HAP-1 (cell line): ENCODE measurements around the gene PES1.
"Not testable (repeated sequence)": the region's sequence is repeated elsewhere in the genome, so short reads cannot be mapped to it uniquely, and the experiment has no call there.

Source experiments
- DNase-seq, 2 experiments: peaks; one replicate each; pipeline ENCODE4 v3.0.0-alpha.2; 2016 to 2020; ENCODE audit warnings: low spot score in 2 of 2
- H3K27me3 ChIP-seq: fragments of 250-450 bp; sonication (Bioruptor Pico); 2 replicates; pipeline ENCODE4 v1.5.1; 2020; ENCODE audit warnings: low read depth, mild to moderate bottlenecking, moderate library complexity
- H3K36me3 ChIP-seq: fragments of 250-450 bp; sonication (Bioruptor Pico); replicated peaks from 2 replicates; pipeline ENCODE4 v1.5.1; 2020; ENCODE audit warnings: mild to moderate bottlenecking
- H3K4me1 ChIP-seq: fragments of 250-450 bp; sonication (Bioruptor Pico); 2 replicates; pipeline ENCODE4 v1.5.1; 2020; ENCODE audit warnings: mild to moderate bottlenecking
- H3K4me3 ChIP-seq: fragments of 250-450 bp; sonication (Bioruptor Pico); 2 replicates; pipeline ENCODE4 v1.5.1; 2020; ENCODE audit warnings: mild to moderate bottlenecking, moderate library complexity
- H3K9me3 ChIP-seq: fragments of 250-450 bp; sonication (Bioruptor Pico); 2 replicates; pipeline ENCODE4 v1.5.1; 2020; ENCODE audit warnings: mild to moderate bottlenecking, moderate library complexity
- in situ Hi-C: fragments of 300-500 bp; cut with MboI; formaldehyde crosslinking; loops from 3 replicates; pipeline ENCODE4 v1.14.3; 2020; ENCODE audit warnings: low sequenced_read_pairs, inconsistent platforms, mixed read lengths

Gene PES1

GRCh38 chr22:30542811-30543188 lies 48.9 kb downstream of the PES1 start:
- no peaks in the 10 kb centered on the region for H3K36me3 ChIP-seq
- DNase-seq = no peak
- H3K4me1 ChIP-seq = no peaks in the 10 kb centered on the region
- no peaks in the 10 kb centered on the region for H3K9me3 ChIP-seq
- peaks cover 4% of the 10 kb centered on the region; the same call in 1 of the 2 replicates for H3K27me3 ChIP-seq
- in situ Hi-C loops = no loop called here
- no peak overlapping the region for H3K4me3 ChIP-seq

GRCh38 chr22:30541961-30542810 lies 49.5 kb downstream of the PES1 start:
- DNase-seq = no peak
- in situ Hi-C loops = no loop called here
- H3K4me3 ChIP-seq = no peak overlapping the region
- H3K36me3 ChIP-seq = no peaks in the 10 kb centered on the region
- H3K9me3 ChIP-seq = no peaks in the 10 kb centered on the region
- peaks cover 4% of the 10 kb centered on the region; the same call in 1 of the 2 replicates for H3K27me3 ChIP-seq
- H3K4me1 ChIP-seq = no peaks in the 10 kb centered on the region

- DNase-seq, H3K4me1 ChIP-seq, H3K9me3 ChIP-seq, H3K36me3 ChIP-seq, H3K4me3 ChIP-seq, H3K27me3 ChIP-seq, in situ Hi-C loops: not testable (repeated sequence)
These were observed 50.2 kb downstream of the PES1 start for GRCh38 chr22:30541511-30541910.

DNA sequence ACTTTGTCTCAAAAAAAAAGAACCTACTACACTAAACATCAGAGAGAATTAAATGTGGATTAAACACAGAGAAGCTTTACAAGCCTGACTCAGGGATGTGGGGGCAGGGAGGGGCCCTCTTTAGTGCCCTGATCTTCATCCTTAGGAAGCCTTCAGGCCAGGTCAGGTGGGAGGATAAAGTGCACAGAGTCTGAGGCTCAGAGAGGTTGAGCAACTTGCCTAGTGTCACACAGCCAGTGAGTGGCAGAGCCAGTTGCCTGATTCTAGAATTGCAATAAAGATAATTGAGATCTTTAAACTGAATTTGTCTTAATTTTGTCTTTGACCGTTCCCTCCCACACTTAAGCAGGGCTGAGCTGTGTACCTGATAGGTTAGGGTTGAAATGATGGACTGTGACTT lies 52.3 kb downstream of the PES1 start:
- Histone ChIP-seq H3K27me3 (peaks cover 4% of the 10 kb centered on the region; the same call in 1 of the 2 replicates), H3K4me3 (no peak overlapping the region), H3K36me3 (no peaks in the 10 kb centered on the region), H3K9me3 (no peaks in the 10 kb centered on the region), H3K4me1 (no peaks in the 10 kb centered on the region)
- DNase-seq = no peak
- in situ Hi-C loops = no loop called here

GRCh38 chr22:30538280-30538679 lies 53.4 kb downstream of the PES1 start:
- no peak overlapping the region for H3K4me3 ChIP-seq
- H3K9me3 ChIP-seq = no peaks in the 10 kb centered on the region
- in situ Hi-C loops = no loop called here
- DNase-seq = no peak
- H3K36me3 ChIP-seq = no peaks in the 10 kb centered on the region
- H3K4me1 ChIP-seq = no peaks in the 10 kb centered on the region
- no peaks in the 10 kb centered on the region for H3K27me3 ChIP-seq

- Histone ChIP-seq H3K4me1 (no peaks in the 10 kb centered on the region), H3K9me3 (no peaks in the 10 kb centered on the region), H3K27me3 (no peaks in the 10 kb centered on the region), H3K36me3 (no peaks in the 10 kb centered on the region), H3K4me3 (no peak overlapping the region)
- no peak for DNase-seq
- in situ Hi-C loops = no loop called here
These were observed 54.5 kb downstream of the PES1 start for GRCh38 chr22:30537083-30537731.

GRCh38 chr22:30535182-30535581 lies 56.5 kb downstream of the PES1 start:
- H3K36me3 ChIP-seq = no peaks in the 10 kb centered on the region
- no peak for DNase-seq
- no peaks in the 10 kb centered on the region for H3K4me1 ChIP-seq
- H3K9me3 ChIP-seq = no peaks in the 10 kb centered on the region
- H3K4me3 ChIP-seq = no peak overlapping the region
- in situ Hi-C loops = no loop called here
- no peaks in the 10 kb centered on the region for H3K27me3 ChIP-seq

- DNase-seq = no peak
- Histone ChIP-seq H3K4me3 (no peak overlapping the region), H3K9me3 (no peaks in the 10 kb centered on the region), H3K36me3 (no peaks in the 10 kb centered on the region), H3K27me3 (no peaks in the 10 kb centered on the region; the same call in 1 of the 2 replicates), H3K4me1 (no peaks in the 10 kb centered on the region)
- in situ Hi-C loops = no loop called here
These were observed 59.8 kb downstream of the PES1 start for GRCh38 chr22:30531651-30532608.

DNA sequence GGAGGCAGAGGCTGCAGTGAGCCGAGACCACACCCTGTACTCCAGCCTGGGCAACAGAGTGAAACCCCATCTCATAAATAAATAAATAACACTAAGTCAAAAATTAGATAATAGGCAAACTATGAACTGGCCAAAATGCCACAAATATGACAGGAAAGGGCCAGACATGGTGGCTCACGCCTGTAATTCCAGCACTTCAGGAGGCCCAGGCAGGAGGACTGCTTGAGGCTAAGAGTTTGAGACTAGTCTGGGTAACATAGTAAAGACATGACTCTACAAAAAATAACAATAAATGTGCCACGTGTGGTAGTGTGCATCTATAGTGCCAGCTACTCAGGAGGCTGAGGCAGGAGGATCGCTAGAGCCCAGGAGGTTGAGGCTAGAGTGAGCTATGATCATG lies 65.1 kb downstream of the PES1 start:
- no peaks in the 10 kb centered on the region for H3K9me3 ChIP-seq
- H3K36me3 ChIP-seq = no peaks in the 10 kb centered on the region
- in situ Hi-C loops = no loop called here
- no peaks in the 10 kb centered on the region for H3K4me1 ChIP-seq
- H3K4me3 ChIP-seq = no peak overlapping the region
- no peaks in the 10 kb centered on the region; the same call in 1 of the 2 replicates for H3K27me3 ChIP-seq
- no peak for DNase-seq
